ENCODE results near the gene LHX3.

The LHX3 gene

DNA sequence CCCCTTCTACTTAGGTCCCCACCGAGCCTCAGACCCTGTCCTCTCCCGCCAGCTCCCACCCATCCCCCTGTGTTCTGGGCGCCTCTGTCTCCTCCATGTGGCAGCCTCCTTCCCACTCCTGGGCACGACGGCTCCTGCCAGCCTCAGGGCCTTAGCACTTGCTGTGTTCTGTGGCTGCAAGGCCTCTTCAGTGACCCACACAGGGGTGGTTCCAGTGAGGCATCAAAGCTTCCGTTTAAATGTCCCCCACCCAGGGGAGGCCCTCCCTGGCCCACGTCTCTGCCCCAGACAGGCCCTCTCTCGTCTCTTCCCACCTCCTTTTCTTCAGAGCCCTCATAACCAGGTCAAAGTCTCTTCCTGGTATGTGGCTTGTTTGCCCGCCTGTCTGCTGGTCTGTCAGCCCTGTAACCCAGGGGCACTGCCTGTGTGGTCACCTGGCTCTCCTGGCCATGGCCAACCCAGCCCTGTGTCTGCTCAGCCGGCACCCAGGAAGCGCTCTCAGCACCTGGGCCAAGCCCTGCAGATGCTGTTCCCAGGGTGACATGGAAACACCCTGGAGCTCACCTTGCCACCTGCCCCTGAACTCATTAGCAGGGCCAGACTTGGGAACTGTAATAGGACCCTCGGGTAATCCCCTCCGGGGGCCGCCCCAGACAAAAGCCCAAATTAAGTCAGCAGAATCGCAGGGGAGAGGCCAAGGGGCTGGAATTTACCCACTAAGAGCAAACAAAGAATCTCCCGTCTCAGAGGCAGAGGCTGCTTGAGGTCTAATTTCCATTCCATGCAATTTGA is 33.7 kb downstream of the LHX3 start:
- no peak for DNase-seq (ENCODE audit: low read depth in 2 of 2)
- no peak overlapping the region for H3K4me3 ChIP-seq (replicated peaks in 1 of 2; ENCODE audit: low read depth in 2 of 2, low read length in 2 of 2)
- TF ChIP-seq, protein P1, sequence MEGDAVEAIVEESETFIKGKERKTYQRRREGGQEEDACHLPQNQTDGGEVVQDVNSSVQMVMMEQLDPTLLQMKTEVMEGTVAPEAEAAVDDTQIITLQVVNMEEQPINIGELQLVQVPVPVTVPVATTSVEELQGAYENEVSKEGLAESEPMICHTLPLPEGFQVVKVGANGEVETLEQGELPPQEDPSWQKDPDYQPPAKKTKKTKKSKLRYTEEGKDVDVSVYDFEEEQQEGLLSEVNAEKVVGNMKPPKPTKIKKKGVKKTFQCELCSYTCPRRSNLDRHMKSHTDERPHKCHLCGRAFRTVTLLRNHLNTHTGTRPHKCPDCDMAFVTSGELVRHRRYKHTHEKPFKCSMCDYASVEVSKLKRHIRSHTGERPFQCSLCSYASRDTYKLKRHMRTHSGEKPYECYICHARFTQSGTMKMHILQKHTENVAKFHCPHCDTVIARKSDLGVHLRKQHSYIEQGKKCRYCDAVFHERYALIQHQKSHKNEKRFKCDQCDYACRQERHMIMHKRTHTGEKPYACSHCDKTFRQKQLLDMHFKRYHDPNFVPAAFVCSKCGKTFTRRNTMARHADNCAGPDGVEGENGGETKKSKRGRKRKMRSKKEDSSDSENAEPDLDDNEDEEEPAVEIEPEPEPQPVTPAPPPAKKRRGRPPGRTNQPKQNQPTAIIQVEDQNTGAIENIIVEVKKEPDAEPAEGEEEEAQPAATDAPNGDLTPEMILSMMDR (IDR thresholded peaks at IDR 0.05; ENCODE audit: low read depth, low read length), result no peak

DNA sequence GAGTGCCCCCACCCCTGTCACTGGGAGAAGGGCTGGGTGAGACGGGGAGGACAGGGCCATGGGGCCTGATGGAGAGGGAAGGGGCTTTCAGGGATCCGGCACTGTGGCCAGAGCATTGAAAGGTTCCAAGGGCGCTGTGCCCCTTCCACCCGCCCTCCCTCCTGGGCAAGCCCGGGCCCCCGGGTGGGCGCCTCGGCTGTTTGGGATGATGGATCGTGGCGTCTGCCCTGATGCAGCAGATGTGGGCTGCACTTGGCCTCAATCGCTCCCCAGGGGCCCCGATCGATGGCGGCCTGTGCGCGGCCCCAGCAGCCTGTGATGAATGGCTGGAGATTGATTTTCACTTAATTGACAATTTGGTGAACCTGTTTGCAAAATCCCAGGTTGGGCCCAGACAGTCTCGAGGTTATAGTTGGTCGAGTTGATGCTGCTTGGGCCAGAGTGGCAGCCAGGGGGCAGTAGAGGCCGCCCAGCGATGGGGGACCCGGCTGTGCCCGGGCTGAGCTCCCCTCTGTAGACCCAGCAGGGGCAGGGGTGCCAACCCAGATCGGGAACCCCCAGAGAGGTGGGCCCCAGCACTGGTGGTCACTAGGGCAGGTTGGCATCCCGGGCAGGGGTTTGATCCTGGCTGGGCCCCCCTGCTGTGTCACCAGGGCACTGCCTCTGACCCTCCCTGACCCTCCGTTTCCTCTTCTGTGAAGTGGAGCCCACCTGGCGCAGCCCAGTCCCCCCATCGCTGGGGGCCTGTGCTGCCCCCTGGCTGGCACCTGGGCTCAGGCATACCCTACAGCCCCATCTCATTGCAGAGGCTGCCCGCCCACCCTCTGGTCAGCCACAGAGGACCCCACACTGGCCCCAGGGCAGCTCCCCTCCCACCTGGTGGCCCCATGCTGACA is 34.7 kb downstream of the LHX3 start:
- TF ChIP-seq, protein P1 (IDR thresholded peaks at IDR 0.05; ENCODE audit: low read depth, low read length), result peak; percentile 87
- no peak overlapping the region for H3K4me3 ChIP-seq (replicated peaks in 1 of 2; ENCODE audit: low read depth in 2 of 2, low read length in 2 of 2)
- DNase-seq (ENCODE audit: low read depth in 2 of 2), result peak; percentile 3 to 12

DNA sequence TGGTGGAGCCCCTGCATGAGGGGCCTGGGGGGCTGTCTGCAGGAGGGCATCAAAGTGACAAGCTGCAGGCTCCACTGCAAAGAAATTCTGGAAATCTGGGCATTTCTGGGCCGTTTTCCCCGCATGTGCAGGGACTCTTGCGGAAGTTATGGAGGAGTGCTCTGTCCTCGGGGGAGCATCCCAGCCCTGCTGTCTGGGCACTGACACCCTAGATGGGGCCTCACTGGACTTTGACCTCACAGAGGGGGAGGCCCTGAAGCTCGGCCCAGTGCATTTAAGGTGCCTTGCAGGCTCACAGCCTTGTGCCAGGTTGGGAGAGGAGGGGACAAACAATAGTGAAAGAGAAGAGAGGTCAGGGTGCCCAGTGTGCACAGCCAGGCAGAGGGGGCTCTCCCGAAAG is 35.4 kb downstream of the LHX3 start:
- H3K4me3 ChIP-seq (replicated peaks in 1 of 2; ENCODE audit: low read depth in 2 of 2, low read length in 2 of 2), result no peak overlapping the region
- TF ChIP-seq, protein P1 (IDR thresholded peaks at IDR 0.05; ENCODE audit: low read depth, low read length), result no peak
- no peak for DNase-seq (ENCODE audit: low read depth in 2 of 2)

DNA sequence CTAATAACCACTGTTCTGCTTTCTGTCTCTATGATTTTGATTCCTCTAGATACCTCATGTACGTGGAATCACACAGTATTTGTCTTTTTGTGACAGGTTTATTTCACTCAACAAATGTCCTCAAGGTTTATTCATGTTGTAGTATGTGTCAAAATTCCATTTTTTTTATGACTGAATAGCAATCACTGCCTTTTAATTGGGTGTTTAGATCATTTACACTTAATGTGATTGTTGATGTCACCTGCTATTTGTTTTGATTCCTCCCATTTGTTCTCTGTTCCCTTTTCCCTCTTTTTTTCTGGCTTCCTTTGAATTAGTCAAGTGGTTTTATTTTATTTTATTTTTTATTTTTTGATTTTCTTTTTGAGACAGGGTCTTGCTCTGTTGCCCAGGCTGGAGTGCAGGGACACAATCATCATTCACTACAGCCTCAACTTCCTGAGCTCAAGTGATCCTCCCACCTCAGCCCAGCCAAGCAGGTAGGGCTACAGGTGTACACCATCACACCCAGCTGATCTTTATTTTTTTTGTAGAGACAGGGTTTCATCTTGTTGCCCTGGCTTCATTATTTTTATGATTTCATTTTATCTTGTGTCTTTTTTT is 41.6 kb downstream of the LHX3 start:
- TF ChIP-seq, protein P1 (IDR thresholded peaks at IDR 0.05; ENCODE audit: low read depth, low read length), result no peak
- DNase-seq (ENCODE audit: low read depth in 2 of 2), result no peak
- no peak overlapping the region for H3K4me3 ChIP-seq (replicated peaks in 1 of 2; ENCODE audit: low read depth in 2 of 2, low read length in 2 of 2)

DNA sequence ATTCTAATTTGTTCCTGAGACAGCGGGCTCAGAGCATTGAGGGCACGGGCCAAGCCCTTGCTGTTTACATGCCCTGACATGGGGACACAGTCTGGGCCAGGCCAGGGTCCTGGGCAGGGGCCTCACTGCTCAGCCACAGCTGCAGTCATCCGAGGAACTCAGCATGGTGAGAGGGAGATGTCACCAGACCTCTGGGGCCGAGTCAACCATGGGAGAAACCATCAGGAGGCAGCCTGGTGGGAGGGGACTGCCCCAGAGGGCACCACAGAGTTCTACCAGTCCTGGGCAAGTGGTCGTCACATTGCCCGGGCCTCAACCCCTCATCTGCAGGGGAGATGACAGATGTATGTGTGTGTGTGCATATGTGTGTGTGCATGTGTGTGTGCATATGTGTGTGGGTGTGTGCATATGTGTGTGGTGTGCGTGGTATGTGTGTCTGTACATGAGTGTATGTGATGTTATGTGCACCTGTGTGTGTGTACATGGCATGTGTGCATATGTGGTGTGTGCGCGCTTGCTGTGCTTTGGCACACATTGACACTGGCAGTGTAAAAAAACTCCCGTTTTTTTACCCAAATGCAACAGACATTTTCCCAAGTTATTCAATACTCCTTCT is 43.8 kb downstream of the LHX3 start:
- TF ChIP-seq, protein P1 (IDR thresholded peaks at IDR 0.05; ENCODE audit: low read depth, low read length), result no peak
- no peak overlapping the region for H3K4me3 ChIP-seq (replicated peaks in 1 of 2; ENCODE audit: low read depth in 2 of 2, low read length in 2 of 2)
- no peak for DNase-seq (ENCODE audit: low read depth in 2 of 2)

DNA sequence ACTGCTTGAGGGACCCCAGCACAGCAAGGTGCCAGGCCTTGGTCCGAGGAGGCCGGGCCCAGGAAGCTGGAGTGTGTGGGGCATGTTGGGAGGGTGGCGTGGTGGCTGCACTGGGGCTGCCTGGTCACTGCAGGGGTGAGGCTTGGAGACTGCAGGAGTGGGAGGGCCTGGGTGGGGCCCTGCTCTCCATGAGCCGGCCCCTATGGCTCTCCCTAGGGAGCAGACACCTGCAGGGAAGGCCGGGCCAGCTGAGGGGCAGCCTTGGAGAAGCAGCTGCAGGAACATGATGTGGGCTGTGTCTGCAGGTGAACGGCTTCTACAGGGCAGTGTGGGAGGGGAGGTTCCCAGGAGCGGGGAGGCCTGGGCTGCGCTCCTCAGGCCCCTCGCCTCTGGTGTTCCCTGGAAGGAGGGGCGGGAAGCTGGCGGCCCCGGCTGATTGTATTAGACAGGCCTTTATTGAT is 44.5 kb downstream of the LHX3 start:
- no peak for DNase-seq (ENCODE audit: low read depth in 2 of 2)
- H3K4me3 ChIP-seq (replicated peaks in 1 of 2; ENCODE audit: low read depth in 2 of 2, low read length in 2 of 2), result no peak overlapping the region
- TF ChIP-seq, protein P1 (IDR thresholded peaks at IDR 0.05; ENCODE audit: low read depth, low read length), result no peak
